OCI-LY7 (cell line): ENCODE data around the gene METTL23.

Experiments used
- CTCF ChIP-seq: fragments of 200-600 bp; sonication (generic); conservative IDR thresholded peaks from 2 replicates; pipeline ENCODE4 v1.5.1; 2014; ENCODE audit warnings: mild to moderate bottlenecking, antibody characterized with exemption, low read length, moderate library complexity, mixed read lengths
- EZH2phosphoT487 ChIP-seq: fragments of 200-600 bp; sonication (generic); IDR thresholded peaks from 2 replicates; pipeline ENCODE4 v1.6.1; 2018; ENCODE audit warnings: low read depth, borderline replicate concordance, mild to moderate bottlenecking, mixed run types, antibody characterized with exemption, low read length, moderate library complexity, mixed read lengths

DNA sequence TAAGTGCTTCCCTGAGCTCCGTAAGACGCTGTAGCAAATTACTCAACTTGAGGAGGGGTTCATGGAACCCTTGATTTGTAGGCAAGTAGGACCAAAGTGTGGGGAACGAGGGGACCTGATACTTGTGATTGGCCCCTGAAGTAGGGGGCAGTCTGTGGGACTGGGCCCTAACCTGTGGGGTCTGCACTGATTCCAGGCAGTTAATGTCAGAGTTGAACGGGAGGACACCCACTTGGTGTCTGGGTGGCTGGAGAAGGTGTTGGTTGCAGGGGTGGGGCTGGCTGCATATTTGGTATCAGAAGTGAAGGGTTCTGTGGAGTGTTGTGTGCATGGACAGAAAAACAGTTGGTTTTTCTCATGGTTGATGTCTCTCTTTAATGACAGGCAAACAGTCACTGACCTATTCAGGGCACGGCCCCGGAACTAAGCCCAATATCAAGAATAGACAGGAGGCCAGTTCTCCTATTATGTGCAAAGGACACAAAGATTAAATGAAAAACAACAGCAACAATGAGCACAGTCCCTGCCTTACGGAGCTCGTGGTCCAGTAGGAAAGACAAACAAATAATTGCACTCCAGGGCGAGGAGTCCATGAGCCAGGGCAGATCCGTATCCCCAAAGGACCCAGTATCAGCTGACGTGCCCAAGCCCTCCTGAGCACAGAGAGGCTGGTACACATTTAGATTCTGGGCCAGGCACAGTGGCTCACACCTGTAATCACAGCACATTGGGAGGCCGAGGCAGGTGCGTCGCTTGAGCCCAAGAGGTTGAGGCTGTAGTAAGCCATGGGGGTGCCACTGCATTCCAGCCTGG is 35.1 kb upstream of the METTL23 start:
- TF ChIP-seq CTCF (no peak), EZH2phosphoT487 (no peak)
